PC-9 (cell line): ENCODE measurements around the gene HOXC12. TPM values are rescaled to one million over a fixed set of nuclear protein-coding genes. Genes with fewer than 3 reads are reported as not detected.

ENCODE experiments used
- BruUV-seq: library from RNA; stranded (reverse); fragments of 400-500 nt; replicated peaks from 2 replicates; lab custom pipeline; 2021; lab: Mats Ljungman, UMichigan
- CTCF ChIA-PET: fragments of 300-600 bp; sonication (Branson Sonifier 250); formaldehyde crosslinking; loops from one replicate; lab custom pipeline; 2022; ENCODE audit warnings: antibody characterized with exemption; lab: Charles Lee
- POLR2A ChIA-PET: fragments of 300-600 bp; sonication (Branson Sonifier 250); formaldehyde crosslinking; loops from one replicate; lab custom pipeline; 2022; ENCODE audit warnings: antibody characterized with exemption; ENCODE audit not compliant: unreplicated experiment; lab: Charles Lee
- DNase-seq, 2 experiments: peaks; one replicate each; pipeline versions ENCODE4 v3.0.0 to v3.0.0-alpha.2; 2015 to 2022; ENCODE audit warnings: mixed read lengths in 1 of 2
- H2AFZ ChIP-seq: fragments of 200-600 bp; sonication (generic); 2 replicates; pipeline ENCODE4 v1.8.1; 2017; ENCODE audit warnings: antibody characterized with exemption
- H3F3A ChIP-seq: fragments of 200-600 bp; sonication (generic); 2 replicates; pipeline ENCODE4 v1.8.1; 2017; ENCODE audit warnings: antibody characterized with exemption, mild to moderate bottlenecking, low read depth; ENCODE audit not compliant: insufficient read depth
- H3K27ac ChIP-seq: fragments of 200-600 bp; sonication (generic); 2 replicates; pipeline ENCODE4 v1.6.1; 2016; ENCODE audit warnings: mixed run types
- H3K27me3 ChIP-seq: fragments of 200-600 bp; sonication (generic); 2 replicates; pipeline ENCODE4 v1.6.1; 2016; ENCODE audit warnings: low read depth, mixed run types; ENCODE audit not compliant: insufficient read depth
- H3K36me3 ChIP-seq: fragments of 200-600 bp; sonication (generic); 2 replicates; pipeline ENCODE4 v1.6.1; 2016; ENCODE audit warnings: low read depth, mixed run types
- H3K4me1 ChIP-seq: fragments of 200-600 bp; sonication (generic); replicated peaks from 2 replicates; pipeline ENCODE4 v1.6.1; 2016; ENCODE audit warnings: mixed run types; ENCODE audit not compliant: insufficient read depth
- H3K4me2 ChIP-seq: fragments of 200-600 bp; sonication (generic); 2 replicates; pipeline ENCODE4 v1.6.1; 2017; ENCODE audit warnings: mixed run types
- H3K4me3 ChIP-seq: fragments of 200-600 bp; sonication (generic); 2 replicates; pipeline ENCODE4 v1.6.1; 2016; ENCODE audit warnings: mixed run types
- H3K79me2 ChIP-seq: fragments of 200-600 bp; sonication (generic); 2 replicates; pipeline ENCODE4 v1.6.1; 2017; ENCODE audit warnings: low read depth, mixed run types
- H3K9me2 ChIP-seq: fragments of 200-600 bp; sonication (generic); 2 replicates; pipeline ENCODE4 v1.8.1; 2017; ENCODE audit warnings: mild to moderate bottlenecking; ENCODE audit not compliant: insufficient read depth
- H3K9me3 ChIP-seq: fragments of 200-600 bp; sonication (generic); 2 replicates; pipeline ENCODE4 v1.8.1; 2016; ENCODE audit warnings: low read depth; ENCODE audit not compliant: insufficient read depth
- H4K20me1 ChIP-seq: fragments of 200-600 bp; sonication (generic); 2 replicates; pipeline ENCODE4 v1.8.1; 2017; ENCODE audit not compliant: insufficient read depth
- CTCF ChIP-seq: fragments of 200-600 bp; sonication (generic); conservative IDR thresholded peaks from 2 replicates; pipeline ENCODE4 v1.6.1; 2017; ENCODE audit warnings: mixed run types, antibody characterized with exemption, mild to moderate bottlenecking, moderate library complexity
- EZH2 ChIP-seq: fragments of 200-600 bp; sonication (generic); IDR thresholded peaks from 2 replicates; pipeline ENCODE4 v1.8.0; 2017; ENCODE audit warnings: antibody characterized with exemption, low read depth
- intact Hi-C: fragments of 100-400 bp; cut with micrococcal nuclease; formaldehyde crosslinking; loops from one replicate; pipeline ENCODE4 v1.10.0; 2022; ENCODE audit not compliant: unreplicated experiment
- total RNA-seq: library from RNA; stranded (reverse); gene quantifications from 2 replicates; pipeline ENCODE4 v1.2.3, GENCODE V29; 2021

The HOXC12 gene
- total RNA-seq, 1 experiment from 2014 or later: 0.24 TPM

- Histone ChIP-seq H3K9me2 (no peaks in the 10 kb centered on the region), H3K36me3 (no peaks in the 10 kb centered on the region), H3K4me1 (peaks cover 19% of the 10 kb centered on the region; the same call in 1 of the 2 replicates), H2AFZ (peak overlapping the region; percentile 98), H3K27me3 (no peaks in the 10 kb centered on the region), H3K9me3 (no peaks in the 10 kb centered on the region), H3K79me2 (peaks cover 12% of the 10 kb centered on the region; the same call in 1 of the 2 replicates), H3K27ac (peak overlapping the region; percentile 89), H4K20me1 (no peaks in the 10 kb centered on the region), H3K4me3 (peak overlapping the region; percentile 86), H3F3A (peaks cover 14% of the 10 kb centered on the region; the same call in 1 of the 2 replicates), H3K4me2 (peak overlapping the region; percentile 79)
- CTCF ChIA-PET: interaction anchor here (0.6 to 1.2 kb wide), 5 partner anchors 22 to 375 kb away, joined by 3 to 20 read pairs (median 4); no protein-coding TSS in a partner anchor
- DNase-seq: no peak
- BruUV-seq: TSS peak; percentile 96
- intact Hi-C loops: no loop called here
- POLR2A ChIA-PET: interaction anchor here (0.5 to 0.7 kb wide), 4 partner anchors 22 to 391 kb away, joined by 3 to 13 read pairs (median 4); partner anchors contain the start of gene SMUG1
- TF ChIP-seq EZH2 (no peak), CTCF (no peak)
These were observed 40.3 kb downstream of the HOXC12 start for GRCh38 chr12:53995002-53995377.

GRCh38 chr12:53995378-53996239 is 40.9 kb downstream of the HOXC12 start:
- Histone ChIP-seq H3K4me3 (peak overlapping the region; percentile 86), H3K27ac (peak overlapping the region; percentile 89), H3K4me1 (peaks cover 19% of the 10 kb centered on the region; the same call in 1 of the 2 replicates), H3K79me2 (peaks cover 12% of the 10 kb centered on the region; the same call in 1 of the 2 replicates), H3K9me3 (no peaks in the 10 kb centered on the region), H3K27me3 (no peaks in the 10 kb centered on the region), H4K20me1 (no peaks in the 10 kb centered on the region), H3F3A (peaks cover 14% of the 10 kb centered on the region; the same call in 1 of the 2 replicates), H3K36me3 (no peaks in the 10 kb centered on the region), H3K9me2 (no peaks in the 10 kb centered on the region), H2AFZ (peak overlapping the region; percentile 98), H3K4me2 (peak overlapping the region; percentile 79)
- no peak for TF ChIP-seq CTCF
- TF ChIP-seq EZH2: no peak
- BruUV-seq: no TSS peak
- ChIA-PET POLR2A (interaction anchor here (0.5 to 0.7 kb wide), 7 partner anchors 22 to 390 kb away, joined by 3 to 44 read pairs (median 6); partner anchors contain the start of gene SMUG1), CTCF (interaction anchor here (0.6 to 1.2 kb wide), 6 partner anchors 22 to 375 kb away, joined by 3 to 20 read pairs (median 4); no protein-coding TSS in a partner anchor)
- intact Hi-C loops: no loop called here
- DNase-seq: peak; percentile 91
